ENCODE data around the gene GARRE1.

GARRE1 gene

DNA sequence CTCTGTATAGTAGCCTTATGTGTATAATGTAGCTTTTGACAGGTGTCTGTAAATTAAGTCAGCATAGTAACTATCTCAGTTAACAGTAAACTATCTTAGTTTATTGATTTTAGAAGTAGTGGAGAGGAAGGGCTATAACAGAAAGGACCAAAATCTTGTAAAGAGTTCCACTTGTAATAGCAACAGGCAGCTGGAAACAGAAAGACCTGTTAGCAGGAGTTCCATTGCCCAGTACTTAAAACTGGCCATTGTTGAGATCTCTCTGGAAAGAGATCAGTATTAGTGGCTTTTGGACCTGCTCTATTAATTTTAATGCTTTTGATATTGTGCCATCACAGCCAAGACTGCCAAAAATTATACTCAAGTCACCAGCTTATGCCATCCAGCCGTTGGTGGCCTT is 32.0 kb upstream of the GARRE1 start:
- TF ChIP-seq, protein P1, sequence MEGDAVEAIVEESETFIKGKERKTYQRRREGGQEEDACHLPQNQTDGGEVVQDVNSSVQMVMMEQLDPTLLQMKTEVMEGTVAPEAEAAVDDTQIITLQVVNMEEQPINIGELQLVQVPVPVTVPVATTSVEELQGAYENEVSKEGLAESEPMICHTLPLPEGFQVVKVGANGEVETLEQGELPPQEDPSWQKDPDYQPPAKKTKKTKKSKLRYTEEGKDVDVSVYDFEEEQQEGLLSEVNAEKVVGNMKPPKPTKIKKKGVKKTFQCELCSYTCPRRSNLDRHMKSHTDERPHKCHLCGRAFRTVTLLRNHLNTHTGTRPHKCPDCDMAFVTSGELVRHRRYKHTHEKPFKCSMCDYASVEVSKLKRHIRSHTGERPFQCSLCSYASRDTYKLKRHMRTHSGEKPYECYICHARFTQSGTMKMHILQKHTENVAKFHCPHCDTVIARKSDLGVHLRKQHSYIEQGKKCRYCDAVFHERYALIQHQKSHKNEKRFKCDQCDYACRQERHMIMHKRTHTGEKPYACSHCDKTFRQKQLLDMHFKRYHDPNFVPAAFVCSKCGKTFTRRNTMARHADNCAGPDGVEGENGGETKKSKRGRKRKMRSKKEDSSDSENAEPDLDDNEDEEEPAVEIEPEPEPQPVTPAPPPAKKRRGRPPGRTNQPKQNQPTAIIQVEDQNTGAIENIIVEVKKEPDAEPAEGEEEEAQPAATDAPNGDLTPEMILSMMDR (IDR thresholded peaks at IDR 0.05; ENCODE audit: insufficient read depth, low read length, missing control alignments) = no peak
- POLR2A ChIA-PET = interaction anchor here (0.5 kb wide), 1 partner anchor 20 kb away, joined by 3 read pairs; no protein-coding TSS in a partner anchor

DNA sequence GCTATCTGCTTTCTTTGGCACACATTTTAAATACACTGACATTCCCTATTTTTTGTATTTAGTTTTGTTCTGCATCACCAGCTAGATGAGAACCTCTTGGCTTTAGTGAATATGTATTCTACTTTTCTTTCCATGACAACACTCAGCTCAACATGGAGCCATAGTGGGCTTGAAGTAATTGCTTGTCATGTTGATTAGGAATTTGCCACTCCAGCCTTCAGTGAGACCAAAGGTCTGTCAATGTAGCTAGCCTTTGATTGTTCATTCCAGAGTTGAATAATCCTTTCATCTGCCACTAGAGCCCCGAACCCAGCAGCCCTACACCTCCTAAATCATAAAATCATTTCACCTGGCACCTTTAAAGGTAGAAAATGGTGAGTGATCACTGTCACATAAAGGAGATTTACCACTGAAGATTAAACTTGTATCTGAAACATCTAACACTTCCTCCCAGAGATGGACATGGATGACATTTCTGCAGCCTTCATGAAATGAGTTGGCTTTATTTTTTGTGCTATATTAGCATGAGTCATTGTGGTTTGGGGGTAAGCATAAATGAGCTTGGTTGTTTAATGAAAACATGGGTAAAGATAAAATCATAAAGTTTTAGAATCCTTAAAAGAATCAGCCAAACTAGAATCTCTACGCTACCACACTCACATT is 29.2 kb upstream of the GARRE1 start:
- no peak for DNase-seq (ENCODE audit: low read depth, low spot score)
- ChIA-PET CTCF (interaction anchor here (0.7 to 3.4 kb wide), 7 partner anchors 16 to 121 kb away, joined by 3 to 20 read pairs (median 4); no protein-coding TSS in a partner anchor), POLR2A (no interaction called here)
- TF ChIP-seq, protein P1 (IDR thresholded peaks at IDR 0.05; ENCODE audit: insufficient read depth, low read length, missing control alignments) = no peak
- H3K4me3 ChIP-seq (ENCODE audit: low read depth, low read length) = no peak overlapping the region

More for the DNA sequence above, 32.0 kb upstream of the GARRE1 start:
- CTCF ChIA-PET = interaction anchor here (1.1 to 5.1 kb wide), 8 partner anchors 9 to 137 kb away, joined by 3 to 63 read pairs (median 4); no protein-coding TSS in a partner anchor
- DNase-seq (ENCODE audit: low read depth, low spot score) = no peak
- H3K4me3 ChIP-seq (ENCODE audit: low read depth, low read length) = no peak overlapping the region

DNA sequence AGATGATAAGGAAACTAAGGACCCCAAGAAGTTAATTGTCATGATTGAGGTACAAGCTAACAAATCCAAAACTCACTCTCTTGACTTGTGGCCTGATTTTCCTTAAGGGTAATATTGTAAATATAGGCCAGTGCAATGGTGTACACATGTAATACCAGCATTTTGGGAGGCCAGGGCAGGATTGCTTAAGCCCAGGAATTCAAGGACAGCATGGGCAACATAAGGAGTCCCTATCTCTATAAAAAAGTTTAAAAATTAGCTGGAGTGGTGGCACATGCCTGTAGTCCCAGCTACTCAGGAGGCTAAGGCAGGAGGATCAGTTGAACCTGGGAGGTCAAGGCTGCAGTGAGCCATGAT is 28.7 kb upstream of the GARRE1 start:
- ChIA-PET POLR2A (no interaction called here), CTCF (interaction anchor here (0.7 to 3.4 kb wide), 8 partner anchors 15 to 120 kb away, joined by 3 to 20 read pairs (median 4); no protein-coding TSS in a partner anchor)
- DNase-seq (ENCODE audit: low read depth, low spot score) = no peak
- no peak overlapping the region for H3K4me3 ChIP-seq (ENCODE audit: low read depth, low read length)
- TF ChIP-seq, protein P1 (IDR thresholded peaks at IDR 0.05; ENCODE audit: insufficient read depth, low read length, missing control alignments) = no peak

DNA sequence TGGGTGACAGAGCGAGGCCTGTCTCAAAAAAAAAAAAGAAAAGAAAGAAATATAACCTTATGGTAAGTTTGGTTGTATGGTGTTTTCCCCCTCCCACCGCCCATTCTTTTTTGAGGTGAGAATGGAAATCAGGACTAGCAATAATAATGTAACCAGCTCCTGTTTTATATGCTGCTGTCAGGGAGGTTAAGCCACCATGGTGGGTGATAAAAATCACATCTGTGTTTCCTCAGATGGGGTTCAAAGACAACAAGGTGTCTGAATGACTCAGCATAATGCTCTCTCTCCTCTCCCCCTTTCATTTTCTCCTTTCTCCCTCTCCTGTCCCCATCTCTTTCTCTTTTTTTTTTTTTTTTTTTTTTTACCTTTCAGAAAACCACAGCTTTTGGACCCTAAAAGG is 28.3 kb upstream of the GARRE1 start:
- TF ChIP-seq, protein P1 (IDR thresholded peaks at IDR 0.05; ENCODE audit: insufficient read depth, low read length, missing control alignments) = no peak

DNA sequence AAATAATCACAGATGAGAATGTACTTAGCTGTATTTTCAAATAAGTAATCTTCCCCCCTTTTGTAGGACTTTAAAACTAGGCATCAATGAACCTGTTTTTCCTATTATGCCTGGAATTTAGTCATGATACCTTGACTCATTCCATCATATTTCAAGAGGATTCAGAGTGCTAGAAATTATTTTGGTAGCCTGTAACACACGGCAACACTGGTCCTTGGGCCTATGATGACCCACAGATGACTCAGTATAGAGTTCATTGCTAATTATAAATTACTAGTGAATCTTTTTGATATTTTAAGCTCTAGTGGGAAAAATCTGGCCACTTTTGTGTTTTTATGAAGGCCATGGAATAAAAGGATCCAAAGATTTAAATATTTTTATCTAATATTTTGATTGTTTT is 26.0 kb upstream of the GARRE1 start:
- TF ChIP-seq, protein P1 (IDR thresholded peaks at IDR 0.05; ENCODE audit: insufficient read depth, low read length, missing control alignments) = no peak
- POLR2A ChIA-PET = no interaction called here
- DNase-seq (ENCODE audit: low read depth, low spot score) = no peak
- CTCF ChIA-PET = interaction anchor here (0.9 to 7.5 kb wide), 4 partner anchors 7 to 117 kb away, joined by 3 to 63 read pairs (median 7); no protein-coding TSS in a partner anchor
- H3K4me3 ChIP-seq (ENCODE audit: low read depth, low read length) = no peak overlapping the region

More for the DNA sequence above, 28.3 kb upstream of the GARRE1 start:
- ChIA-PET CTCF (interaction anchor here (0.9 to 3.4 kb wide), 7 partner anchors 16 to 120 kb away, joined by 3 to 20 read pairs (median 4); no protein-coding TSS in a partner anchor), POLR2A (no interaction called here)
- DNase-seq (ENCODE audit: low read depth, low spot score) = no peak
- H3K4me3 ChIP-seq (ENCODE audit: low read depth, low read length) = no peak overlapping the region

DNA sequence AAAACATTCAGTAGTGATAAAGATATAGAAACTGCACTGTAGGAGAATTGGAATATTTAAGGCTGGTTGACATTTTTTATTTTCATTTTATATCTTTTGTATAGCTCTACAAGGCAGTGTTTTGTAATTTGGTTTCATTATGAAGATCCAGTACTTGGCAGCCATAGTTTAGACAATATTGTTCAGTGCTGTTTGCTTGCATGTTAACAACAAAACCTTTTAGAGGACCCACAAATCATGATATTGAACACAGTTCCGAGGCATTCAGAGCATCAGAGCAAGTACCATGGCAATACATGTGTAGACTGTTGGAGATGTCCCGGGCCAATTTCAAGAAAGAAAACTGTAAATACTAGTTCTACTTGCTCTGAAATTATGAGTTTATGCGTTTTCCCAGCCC is 25.6 kb upstream of the GARRE1 start:
- no peak overlapping the region for H3K4me3 ChIP-seq (ENCODE audit: low read depth, low read length)
- TF ChIP-seq, protein P1 (IDR thresholded peaks at IDR 0.05; ENCODE audit: insufficient read depth, low read length, missing control alignments) = no peak
- no peak for DNase-seq (ENCODE audit: low read depth, low spot score)
- ChIA-PET POLR2A (no interaction called here), CTCF (interaction anchor here (0.9 to 7.5 kb wide), 4 partner anchors 8 to 117 kb away, joined by 3 to 63 read pairs (median 7); no protein-coding TSS in a partner anchor)

Measured in AG04449 (cell line).